DOHH2 (cell line): ENCODE data around the gene UBL3.

ENCODE experiments used
- H3F3A ChIP-seq: fragments of 200-600 bp; sonication (generic), shearing (Covaris generic); 2 replicates; pipeline ENCODE4 v1.6.0; 2016; ENCODE audit warnings: antibody characterized with exemption, mild to moderate bottlenecking; ENCODE audit not compliant: control insufficient read depth, insufficient read depth
- H3K27ac ChIP-seq: fragments of 200-600 bp; sonication (generic); 2 replicates; pipeline ENCODE4 v1.5.1; 2014; ENCODE audit warnings: low read depth, mild to moderate bottlenecking, low read length, moderate library complexity
- H3K27me3 ChIP-seq: fragments of 200-600 bp; sonication (generic); 2 replicates; pipeline ENCODE4 v1.6.1; 2014; ENCODE audit warnings: mild to moderate bottlenecking, low read length, mixed read lengths; ENCODE audit not compliant: control insufficient read depth
- H3K36me3 ChIP-seq: fragments of 200-600 bp; sonication (generic); 2 replicates; pipeline ENCODE4 v1.6.1; 2014; ENCODE audit warnings: mild to moderate bottlenecking, low read length, moderate library complexity, mixed read lengths; ENCODE audit not compliant: control insufficient read depth
- H3K4me1 ChIP-seq: fragments of 200-600 bp; sonication (generic); 2 replicates; pipeline ENCODE4 v1.6.1; 2014; ENCODE audit warnings: mild to moderate bottlenecking, low read length, mixed read lengths; ENCODE audit not compliant: control insufficient read depth
- H3K4me2 ChIP-seq: fragments of 200-600 bp; sonication (generic); 2 replicates; pipeline ENCODE4 v1.6.0; 2014; ENCODE audit warnings: mild to moderate bottlenecking, low read length, moderate library complexity
- H3K4me3 ChIP-seq: fragments of 200-600 bp; sonication (generic); 2 replicates; pipeline ENCODE4 v1.5.1; 2014; ENCODE audit warnings: mild to moderate bottlenecking, low read length, mixed read lengths
- H3K79me2 ChIP-seq: fragments of 200-600 bp; sonication (generic); 2 replicates; pipeline ENCODE4 v1.6.1; 2014; ENCODE audit warnings: mild to moderate bottlenecking, low read length, mixed read lengths; ENCODE audit not compliant: control insufficient read depth
- H3K9me2 ChIP-seq: fragments of 200-600 bp; sonication (generic); replicated peaks from 2 replicates; pipeline ENCODE4 v1.6.1; 2014; ENCODE audit warnings: mild to moderate bottlenecking, low read length, mixed read lengths; ENCODE audit not compliant: control insufficient read depth
- H3K9me3 ChIP-seq: fragments of 200-600 bp; sonication (generic); 2 replicates; pipeline ENCODE4 v1.6.1; 2014; ENCODE audit warnings: antibody characterized with exemption, low read length, mixed read lengths; ENCODE audit not compliant: control insufficient read depth, insufficient read depth
- H4K20me1 ChIP-seq: fragments of 200-600 bp; sonication (generic); 2 replicates; pipeline ENCODE4 v1.6.0; 2014; ENCODE audit warnings: low read depth, mild to moderate bottlenecking, antibody characterized with exemption, low read length, moderate library complexity; ENCODE audit not compliant: control insufficient read depth, insufficient read depth
- EZH2phosphoT487 ChIP-seq: fragments of 200-600 bp; sonication (generic); IDR thresholded peaks from 2 replicates; pipeline ENCODE4 v1.6.1; 2017; ENCODE audit warnings: borderline replicate concordance, mild to moderate bottlenecking, antibody characterized with exemption, low read length, moderate library complexity, mixed read lengths
- TF ChIP-seq, protein P1 (sequence below): fragments of 200-600 bp; sonication (generic); IDR thresholded peaks from one replicate; pipeline ENCODE4 v1.5.1; 2014; ENCODE audit warnings: antibody characterized with exemption, mild to moderate bottlenecking, low read depth, low read length; ENCODE audit not compliant: poor library complexity, severe bottlenecking

The UBL3 gene

DNA sequence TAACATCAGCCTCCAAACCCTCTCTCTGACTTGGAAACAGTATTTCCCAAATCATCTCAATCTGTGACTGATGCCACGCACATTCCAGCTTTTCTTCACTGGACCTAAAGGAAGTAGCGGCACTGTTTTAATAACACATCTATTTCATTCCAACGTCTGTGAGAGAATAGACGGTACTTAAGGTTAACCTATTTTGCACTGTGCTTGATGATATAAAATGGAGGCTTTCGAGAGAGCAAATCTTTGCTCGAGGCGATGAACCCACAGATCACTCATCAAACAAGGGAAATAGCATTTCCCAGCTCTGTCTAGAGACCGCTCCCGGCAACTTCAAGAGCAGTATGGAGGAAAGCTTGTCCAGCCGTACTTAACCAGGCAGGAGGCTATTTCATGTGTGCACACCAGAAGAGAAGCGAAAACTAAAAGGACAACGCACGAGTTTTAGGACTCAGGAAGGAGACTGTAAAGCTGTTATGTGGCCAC lies 2.9 kb downstream of the UBL3 start:
- Histone ChIP-seq H3K36me3 (no peaks in the 10 kb centered on the region; the same call in 1 of the 2 replicates), H3K79me2 (peaks cover 43% of the 10 kb centered on the region), H3K27me3 (no peaks in the 10 kb centered on the region; the same call in 1 of the 2 replicates), H3K27ac (no peak overlapping the region), H3K4me1 (peaks cover 24% of the 10 kb centered on the region), H3K9me2 (no peaks in the 10 kb centered on the region), H3K4me3 (peak overlapping the region; percentile 76), H3K9me3 (no peaks in the 10 kb centered on the region), H3K4me2 (peak overlapping the region; percentile 92), H3F3A (peaks cover 10% of the 10 kb centered on the region), H4K20me1 (0 out of 2 replicates have a peak, but pooled peaks cover 4% of the 10 kb centered on the region)
- no peak for TF ChIP-seq EZH2phosphoT487
- TF ChIP-seq, protein P1, sequence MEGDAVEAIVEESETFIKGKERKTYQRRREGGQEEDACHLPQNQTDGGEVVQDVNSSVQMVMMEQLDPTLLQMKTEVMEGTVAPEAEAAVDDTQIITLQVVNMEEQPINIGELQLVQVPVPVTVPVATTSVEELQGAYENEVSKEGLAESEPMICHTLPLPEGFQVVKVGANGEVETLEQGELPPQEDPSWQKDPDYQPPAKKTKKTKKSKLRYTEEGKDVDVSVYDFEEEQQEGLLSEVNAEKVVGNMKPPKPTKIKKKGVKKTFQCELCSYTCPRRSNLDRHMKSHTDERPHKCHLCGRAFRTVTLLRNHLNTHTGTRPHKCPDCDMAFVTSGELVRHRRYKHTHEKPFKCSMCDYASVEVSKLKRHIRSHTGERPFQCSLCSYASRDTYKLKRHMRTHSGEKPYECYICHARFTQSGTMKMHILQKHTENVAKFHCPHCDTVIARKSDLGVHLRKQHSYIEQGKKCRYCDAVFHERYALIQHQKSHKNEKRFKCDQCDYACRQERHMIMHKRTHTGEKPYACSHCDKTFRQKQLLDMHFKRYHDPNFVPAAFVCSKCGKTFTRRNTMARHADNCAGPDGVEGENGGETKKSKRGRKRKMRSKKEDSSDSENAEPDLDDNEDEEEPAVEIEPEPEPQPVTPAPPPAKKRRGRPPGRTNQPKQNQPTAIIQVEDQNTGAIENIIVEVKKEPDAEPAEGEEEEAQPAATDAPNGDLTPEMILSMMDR = no peak

DNA sequence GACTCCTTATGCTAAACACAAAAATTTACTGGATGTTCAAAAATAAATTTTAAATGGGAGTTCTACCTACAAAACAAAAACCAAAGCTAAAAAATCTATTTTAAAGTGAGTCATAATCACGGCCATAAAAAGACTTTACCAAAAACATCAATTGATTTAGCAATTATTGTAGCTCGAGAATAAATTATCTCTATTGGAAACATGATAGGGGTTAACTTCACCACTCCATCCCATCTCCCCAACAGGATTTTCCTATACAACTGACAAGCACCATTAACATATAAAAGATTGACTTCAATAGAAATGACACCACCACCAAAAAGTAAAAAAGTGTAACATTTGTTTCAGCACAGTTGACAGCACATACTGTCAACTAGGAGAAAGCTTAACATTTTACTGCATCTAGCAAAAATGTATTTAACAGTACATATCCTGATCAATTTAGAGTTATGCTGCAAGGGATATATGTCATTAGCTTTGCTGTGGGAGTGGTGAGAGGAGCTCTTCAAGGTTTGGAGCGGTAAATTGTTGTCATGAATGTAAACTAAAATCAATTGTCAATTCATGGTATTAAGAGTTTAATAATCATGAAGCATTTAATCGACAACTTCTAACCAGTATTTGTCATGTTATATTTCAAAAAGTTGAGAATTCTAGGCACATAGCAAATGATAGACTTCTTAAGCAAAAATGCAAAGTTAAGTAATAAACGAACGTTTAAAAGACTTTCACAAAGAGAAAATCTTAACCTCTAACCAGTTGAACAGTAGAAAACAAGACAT lies 3.8 kb downstream of the UBL3 start:
- H3K27ac ChIP-seq = no peak overlapping the region
- peaks cover under 1% of the 10 kb centered on the region; the same call in 1 of the 2 replicates for H3K27me3 ChIP-seq
- no peaks in the 10 kb centered on the region for H3K9me3 ChIP-seq
- 0 out of 2 replicates have a peak, but pooled peaks cover 4% of the 10 kb centered on the region for H4K20me1 ChIP-seq
- H3K36me3 ChIP-seq = no peaks in the 10 kb centered on the region; the same call in 1 of the 2 replicates
- H3K4me1 ChIP-seq = peaks cover 24% of the 10 kb centered on the region
- peak overlapping the region; percentile 76 for H3K4me3 ChIP-seq
- TF ChIP-seq EZH2phosphoT487 = no peak
- TF ChIP-seq, protein P1 = no peak
- peaks cover 45% of the 10 kb centered on the region for H3K79me2 ChIP-seq
- no peaks in the 10 kb centered on the region for H3K9me2 ChIP-seq
- peak overlapping the region; percentile 92 for H3K4me2 ChIP-seq
- H3F3A ChIP-seq = peaks cover 10% of the 10 kb centered on the region

DNA sequence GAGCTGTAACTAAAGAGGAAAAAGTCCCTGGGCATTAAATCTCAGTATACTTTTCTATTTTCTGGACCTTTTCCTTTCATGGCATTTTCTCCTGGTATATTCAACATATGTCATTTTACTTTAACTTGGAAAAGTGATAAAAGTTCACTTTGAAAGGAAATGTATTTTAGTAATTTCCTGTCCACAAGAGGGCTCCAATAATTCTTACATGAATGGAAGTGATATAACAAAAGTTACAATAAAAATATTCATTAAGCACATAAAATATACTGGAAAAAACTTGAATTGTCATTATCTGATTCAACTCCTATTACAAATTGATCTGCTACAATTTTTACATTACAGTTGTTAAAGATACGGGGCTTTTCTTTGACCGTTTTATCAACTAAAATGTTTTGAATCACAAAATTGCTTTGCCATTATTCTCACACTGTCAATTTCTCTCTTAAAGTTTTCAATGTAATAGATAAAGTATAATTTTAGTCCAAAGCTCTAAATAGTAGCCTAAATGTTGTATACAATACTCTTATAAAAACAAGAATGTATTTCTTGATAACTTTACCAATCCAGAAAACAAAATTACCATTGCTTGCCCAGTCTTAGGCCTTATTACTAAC lies 4.9 kb downstream of the UBL3 start:
- Histone ChIP-seq H3K27ac (no peak overlapping the region), H3K36me3 (no peaks in the 10 kb centered on the region; the same call in 1 of the 2 replicates), H4K20me1 (0 out of 2 replicates have a peak, but pooled peaks cover 7% of the 10 kb centered on the region), H3K79me2 (peaks cover 45% of the 10 kb centered on the region), H3F3A (peaks cover 6% of the 10 kb centered on the region), H3K27me3 (peaks cover 3% of the 10 kb centered on the region), H3K4me1 (peaks cover 20% of the 10 kb centered on the region), H3K4me2 (no peak overlapping the region), H3K9me2 (no peaks in the 10 kb centered on the region), H3K4me3 (no peak overlapping the region), H3K9me3 (no peaks in the 10 kb centered on the region)
- TF ChIP-seq EZH2phosphoT487 = no peak
- TF ChIP-seq, protein P1 = peak; percentile 58
